ENCODE measurements around the gene PLSCR1. TPM values are rescaled to one million over a fixed set of nuclear protein-coding genes. Genes with fewer than 3 reads are reported as not detected.
"Not testable (repeated sequence)": the region's sequence is repeated elsewhere in the genome, so short reads cannot be mapped to it uniquely, and the experiment has no call there.

The PLSCR1 gene
- total RNA-seq, 1 donor from 2014 or later = 209 TPM

DNA sequence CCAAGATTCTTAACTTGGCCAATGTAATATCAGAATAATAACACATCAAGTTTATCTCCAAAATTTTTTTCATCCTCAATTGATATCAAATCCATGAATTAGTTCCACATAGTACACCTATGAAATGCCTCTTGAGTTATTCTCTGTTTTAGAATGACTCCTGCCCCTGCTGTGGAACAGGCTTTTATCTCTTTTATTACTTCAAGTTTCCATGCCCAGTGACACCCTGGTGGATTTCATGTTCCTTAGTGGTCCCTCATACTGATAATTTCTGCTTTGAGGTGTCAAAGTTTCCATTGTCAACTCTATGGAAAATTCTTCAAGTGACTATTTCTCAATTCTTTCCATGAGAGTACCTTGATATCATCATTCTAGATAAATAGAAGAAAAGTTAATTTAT, 24.6 kb downstream of the PLSCR1 start:
- no peak for DNase-seq (ENCODE audit: extremely low read depth, low read depth, low spot score)

DNA sequence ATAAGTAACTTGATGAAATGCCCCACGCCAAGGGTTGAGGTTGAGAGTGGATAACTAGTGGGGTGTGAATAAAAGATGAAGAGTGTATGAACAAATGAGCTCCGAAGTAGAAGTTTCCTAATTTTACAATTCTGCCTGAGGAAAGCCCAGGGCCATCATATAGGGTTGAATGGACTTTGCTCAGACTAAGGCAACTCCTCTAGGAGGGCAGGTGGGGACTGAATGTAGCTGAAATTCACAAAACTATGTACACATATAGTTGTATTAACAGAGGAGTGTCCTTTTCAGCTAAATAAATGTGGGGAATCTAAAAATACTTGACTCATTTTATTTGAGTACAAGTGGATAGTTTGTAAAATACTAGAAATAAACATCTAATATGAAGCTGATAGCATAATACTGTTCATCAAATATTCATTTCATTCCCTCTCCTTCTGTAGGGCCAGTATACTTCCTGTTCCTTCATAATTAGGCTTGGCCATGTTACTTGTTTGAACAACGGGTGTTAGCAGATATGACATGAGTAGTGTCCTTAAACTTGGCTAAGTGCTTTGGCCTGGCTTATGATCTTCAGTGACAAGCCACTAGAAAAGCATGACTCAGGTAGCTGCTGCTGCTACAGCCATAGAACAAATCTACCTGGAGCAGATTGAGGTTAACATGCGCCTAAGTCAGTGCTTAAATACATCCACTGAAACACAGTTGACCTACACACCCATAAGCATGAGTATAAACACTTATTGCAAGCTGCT, 26.5 kb downstream of the PLSCR1 start:
- no peak for DNase-seq (ENCODE audit: extremely low read depth, low read depth, low spot score)

DNA sequence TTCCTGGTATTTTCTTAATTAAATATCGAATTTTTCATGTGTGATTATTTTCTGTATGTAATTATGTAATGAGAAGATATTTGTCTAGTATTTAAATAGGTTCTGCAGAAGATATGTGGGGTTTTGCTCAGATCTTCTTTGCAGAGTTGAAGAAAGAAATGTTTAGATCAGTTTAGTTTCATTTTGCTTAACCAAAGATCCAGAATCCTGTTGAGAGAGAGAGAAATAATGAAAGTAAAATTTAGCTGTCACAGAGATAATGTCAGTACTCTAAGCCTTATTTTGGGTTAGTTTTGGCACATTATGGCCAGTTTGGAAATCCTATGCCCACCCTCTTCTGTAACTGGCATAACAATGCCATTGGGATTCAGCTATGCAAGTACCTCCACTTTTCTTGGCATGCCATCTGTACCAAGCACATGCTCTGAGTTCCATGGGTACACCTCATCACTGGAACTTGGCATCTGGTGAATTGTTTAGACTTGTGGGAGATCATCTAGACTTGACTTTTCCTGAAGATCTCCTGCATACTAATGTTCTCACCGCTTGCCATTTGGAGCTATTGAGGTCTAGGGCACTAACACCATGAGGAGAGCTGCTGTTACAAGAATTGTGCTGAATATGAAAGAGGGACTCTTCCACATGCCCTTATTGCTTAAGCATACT, 30.9 kb downstream of the PLSCR1 start:
- no peak for DNase-seq (ENCODE audit: extremely low read depth, low read depth, low spot score)

DNA sequence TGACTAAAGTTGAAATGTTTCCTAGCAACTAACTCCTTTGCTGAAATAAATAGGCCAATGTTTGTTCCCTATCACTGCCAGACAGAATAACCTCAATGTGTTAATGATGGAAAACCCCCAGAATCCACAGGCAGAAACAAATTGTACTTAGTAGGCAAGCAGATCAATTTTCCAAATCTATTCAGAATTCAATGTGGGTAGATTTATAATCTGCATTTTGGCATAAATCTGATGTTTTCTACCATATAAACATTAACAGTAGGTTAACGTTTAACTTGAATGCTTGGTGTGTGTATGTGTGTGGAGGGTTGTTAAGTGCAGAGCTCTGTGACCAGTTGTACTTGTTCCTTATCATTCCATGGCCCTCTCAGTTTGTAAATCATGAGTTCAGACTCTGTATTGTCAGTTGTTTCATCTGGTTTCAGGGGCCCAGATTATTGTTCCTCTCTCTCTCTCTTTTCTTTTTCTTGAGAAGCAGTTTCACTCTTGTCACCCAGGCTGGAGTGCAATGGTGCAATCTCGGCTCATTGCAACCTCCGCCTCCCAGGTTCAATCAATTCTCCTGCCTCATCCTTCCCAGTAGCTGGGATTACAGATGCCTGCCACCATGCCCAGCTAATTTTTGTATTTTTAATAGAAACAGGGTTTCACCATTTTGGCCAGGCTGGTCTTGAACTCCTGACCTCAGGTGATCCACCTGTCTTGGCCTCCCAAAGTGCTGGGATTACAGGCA, 32.8 kb downstream of the PLSCR1 start:
- no peak for DNase-seq (ENCODE audit: extremely low read depth, low read depth, low spot score)

DNA sequence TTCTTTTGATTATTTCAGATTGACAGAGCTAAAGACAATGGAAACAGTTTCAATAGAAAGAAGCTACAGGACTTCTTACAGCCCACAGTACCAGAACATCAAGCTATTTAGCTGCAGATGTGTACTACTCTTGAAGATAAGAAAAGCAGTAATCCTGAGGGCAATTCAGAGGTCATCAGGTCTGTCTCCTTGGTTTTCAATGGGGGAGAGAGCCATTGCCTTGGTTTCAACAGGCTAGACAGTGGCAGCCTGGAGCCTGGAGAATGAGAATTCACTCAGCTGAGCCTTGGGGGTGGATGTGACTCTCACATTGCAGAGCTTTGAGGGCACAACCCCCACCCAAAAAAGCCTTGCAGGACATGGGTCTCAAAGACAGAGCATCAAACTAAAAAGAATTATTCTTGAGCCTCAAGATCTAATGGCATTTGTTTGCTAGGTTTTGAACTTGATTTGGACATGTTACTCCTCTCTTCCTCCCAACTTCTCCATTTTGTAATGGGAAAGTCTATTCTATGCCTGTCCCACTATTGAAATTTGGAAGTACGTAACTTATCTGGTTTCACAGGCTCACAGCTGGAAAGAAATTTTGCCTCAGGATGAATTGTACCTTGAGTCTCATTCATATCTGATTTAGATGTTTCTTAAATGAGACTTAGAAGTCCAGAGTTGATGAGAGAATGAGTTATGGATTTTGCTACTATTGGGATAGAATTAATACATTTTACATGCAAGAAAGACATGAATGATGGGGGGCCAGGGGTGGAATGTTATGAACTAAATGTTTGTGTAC, 36.9 kb downstream of the PLSCR1 start:
- no peak for DNase-seq (ENCODE audit: extremely low read depth, low read depth, low spot score)

DNA sequence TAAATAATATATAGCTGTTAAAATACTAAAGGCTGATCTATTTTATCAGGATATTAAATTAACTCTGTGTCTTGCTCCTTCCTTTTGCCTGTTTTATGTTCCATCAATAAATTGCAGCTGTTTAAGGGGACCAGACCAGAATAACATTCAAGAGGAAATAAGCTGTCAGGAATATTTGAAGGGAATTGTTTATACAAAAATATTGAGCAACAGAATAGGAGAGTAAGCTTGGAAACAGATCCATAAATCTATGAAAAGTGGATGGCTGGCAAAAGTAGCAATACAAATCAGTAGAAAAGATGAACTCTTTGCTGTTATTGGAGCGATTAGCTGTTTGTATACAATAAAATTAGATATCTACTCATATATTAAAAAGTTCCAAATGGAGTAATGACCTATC, 38.9 kb downstream of the PLSCR1 start:
- no peak for DNase-seq (ENCODE audit: extremely low read depth, low read depth, low spot score)

DNA sequence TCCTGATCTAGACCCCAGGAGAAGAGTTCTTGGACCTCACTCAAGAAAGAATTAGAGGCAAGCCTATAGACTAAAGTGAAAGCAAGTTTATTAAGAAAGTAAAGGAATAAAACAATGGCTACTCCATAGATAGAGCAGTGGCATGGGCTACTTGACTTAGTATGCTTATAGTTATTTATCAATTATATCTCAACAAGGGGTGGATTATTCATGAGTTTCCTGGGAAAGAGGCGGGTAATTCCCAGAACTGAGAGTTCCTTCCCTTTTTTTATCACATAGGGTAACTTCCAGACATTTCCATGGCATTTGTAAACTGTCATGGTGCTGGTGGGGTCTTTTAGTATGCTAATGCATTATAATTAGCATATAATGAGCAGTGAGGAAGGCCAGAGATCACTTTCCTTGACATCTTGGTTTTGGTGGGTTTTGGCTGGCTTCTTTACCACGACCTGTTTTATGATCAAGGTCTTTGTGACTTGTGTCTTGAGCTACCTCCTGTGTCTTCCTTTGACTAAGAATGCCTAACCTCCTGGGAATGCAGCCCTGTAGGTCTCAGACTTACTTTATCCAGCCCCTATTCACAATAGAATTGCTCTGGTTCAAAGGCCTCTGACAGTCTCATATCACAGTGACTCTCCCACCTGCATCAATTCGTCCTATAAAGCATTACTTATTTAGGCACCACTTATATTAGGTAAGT, 39.8 kb downstream of the PLSCR1 start:
- DNase-seq (ENCODE audit: extremely low read depth, low read depth, low spot score) = no peak

DNA sequence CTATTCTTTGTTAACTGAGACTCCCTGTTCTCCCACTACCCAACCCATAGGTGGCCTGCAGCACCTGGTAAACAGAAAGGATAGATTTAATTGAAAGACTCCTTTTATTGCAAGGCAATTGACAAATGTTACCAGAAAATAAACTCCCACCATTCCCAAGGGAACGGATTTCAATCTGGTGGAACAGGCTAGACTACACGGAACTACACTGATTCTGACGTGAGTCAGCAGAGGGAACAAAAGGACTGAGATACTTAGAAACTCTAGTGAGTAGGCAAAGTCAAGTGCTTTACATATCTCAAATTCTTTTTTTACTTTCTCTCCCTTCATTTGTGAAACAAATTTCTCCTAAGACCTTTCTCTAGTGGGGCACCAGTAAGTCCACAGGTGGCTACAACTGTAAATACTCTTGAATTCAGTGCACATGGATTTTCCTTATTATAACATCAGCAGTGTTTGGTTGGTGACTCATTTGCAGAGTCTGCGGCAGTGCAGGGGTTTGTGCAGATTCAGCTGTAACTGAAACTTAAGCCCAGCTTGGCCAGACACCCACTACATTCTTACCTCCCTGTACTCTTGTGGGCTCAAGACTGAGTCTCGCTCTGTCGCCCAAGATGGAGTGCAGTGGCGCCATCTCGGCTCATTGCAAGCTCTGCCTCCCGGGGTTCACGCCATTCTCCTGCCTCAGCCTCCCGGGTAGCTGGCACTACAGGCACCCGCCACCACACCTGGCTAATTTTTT, 40.8 kb downstream of the PLSCR1 start:
- DNase-seq (ENCODE audit: extremely low read depth, low read depth, low spot score) = no peak

DNA sequence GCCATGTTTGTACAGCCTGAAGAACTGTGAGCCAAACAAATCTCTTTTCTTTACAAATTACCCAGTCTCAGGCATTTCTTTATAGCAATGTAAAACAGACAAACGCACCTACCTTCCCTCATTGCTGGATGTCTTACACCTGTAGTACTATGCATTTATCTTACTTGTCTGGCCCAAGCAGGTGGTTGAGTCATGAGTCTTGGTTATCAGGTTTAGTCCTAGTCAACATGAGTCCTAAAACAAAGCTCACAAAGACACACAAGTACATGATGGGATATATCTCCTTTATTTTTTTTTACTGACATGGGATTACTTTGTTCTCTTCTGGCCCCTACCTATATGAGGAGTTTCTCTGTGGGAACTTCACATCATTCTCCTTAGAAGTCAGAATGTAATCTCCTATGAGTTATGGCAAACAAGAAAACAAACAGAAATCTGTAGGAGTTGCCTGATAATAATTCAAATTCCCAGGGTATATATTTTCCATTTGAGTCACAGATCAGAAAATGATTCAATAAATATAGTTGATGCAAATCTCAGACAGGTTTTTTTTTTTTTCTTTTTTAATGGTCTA, 41.4 kb downstream of the PLSCR1 start:
- DNase-seq (ENCODE audit: extremely low read depth, low read depth, low spot score) = no peak

DNA sequence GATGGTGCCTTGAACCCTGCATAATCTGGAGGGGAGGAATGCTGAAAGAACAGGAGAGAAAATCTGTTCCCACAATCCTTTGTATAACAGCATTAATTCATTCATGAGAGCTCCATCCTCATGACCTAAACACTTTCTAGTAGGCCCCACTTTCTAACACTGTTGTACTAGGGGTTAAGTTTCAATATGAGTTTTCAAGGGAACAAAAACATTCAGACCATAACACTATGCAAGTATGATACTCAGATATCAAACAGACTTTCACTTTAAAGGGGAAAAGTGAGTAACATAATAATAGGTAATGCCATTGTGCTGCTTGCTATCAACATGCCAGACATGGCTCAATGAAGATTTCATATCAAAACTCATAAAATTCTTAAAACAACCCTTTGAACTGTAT, 42.7 kb downstream of the PLSCR1 start:
- no peak for DNase-seq (ENCODE audit: extremely low read depth, low read depth, low spot score)

DNA sequence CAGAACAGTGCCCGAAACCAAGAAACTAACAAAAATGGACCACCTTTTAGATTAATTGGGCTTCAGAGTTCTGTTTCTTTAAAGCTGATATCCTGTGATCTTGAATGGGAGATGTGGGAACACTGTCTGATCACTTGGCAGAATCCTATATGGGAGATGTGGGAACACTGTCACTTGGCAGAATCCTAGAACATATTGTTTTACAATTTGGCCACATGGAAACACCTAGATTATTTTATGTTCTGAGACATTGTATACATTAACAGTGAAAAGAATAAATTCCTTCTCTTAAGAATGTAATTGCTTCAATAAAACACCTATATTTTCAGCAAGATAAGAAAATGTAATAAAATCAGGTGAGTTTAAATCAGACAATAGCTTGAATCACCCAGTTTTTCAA, 44.7 kb downstream of the PLSCR1 start:
- no peak for DNase-seq (ENCODE audit: extremely low read depth, low read depth, low spot score)

DNA sequence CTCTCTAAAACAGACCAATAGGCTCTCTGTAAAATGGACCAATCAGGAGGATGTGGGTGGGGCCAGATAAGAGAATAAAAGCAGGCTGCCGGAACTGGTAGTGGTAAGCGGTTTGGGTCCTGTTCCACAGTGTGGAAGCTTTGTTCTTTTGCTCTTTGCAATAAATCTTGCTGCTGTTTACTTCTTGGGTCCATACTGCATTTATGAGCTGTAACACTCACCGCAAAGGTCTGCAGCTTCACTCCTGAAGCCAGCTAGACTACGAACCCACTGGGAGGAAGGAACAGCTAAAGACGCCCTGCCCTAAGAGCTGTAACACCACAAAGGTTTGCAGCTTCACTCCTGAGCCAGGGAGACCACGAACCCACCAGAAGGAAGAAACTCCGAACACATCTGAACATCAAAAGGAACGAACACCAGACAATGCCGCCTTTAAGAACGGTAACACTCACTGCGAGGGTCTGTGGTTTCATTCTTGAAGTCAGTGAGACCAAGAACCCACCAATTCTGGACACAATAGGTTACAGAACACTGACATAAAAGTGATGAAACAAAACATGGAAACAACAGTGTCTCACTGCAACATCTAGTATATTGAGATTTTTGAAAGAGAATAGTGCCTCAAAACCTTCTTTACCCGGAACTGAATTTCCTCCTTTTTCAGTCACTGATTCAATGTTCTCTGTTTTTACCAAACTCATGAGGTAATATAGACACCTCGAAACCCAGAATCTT, 46.2 kb downstream of the PLSCR1 start:
- DNase-seq (ENCODE audit: extremely low read depth, low read depth, low spot score) = no peak

DNA sequence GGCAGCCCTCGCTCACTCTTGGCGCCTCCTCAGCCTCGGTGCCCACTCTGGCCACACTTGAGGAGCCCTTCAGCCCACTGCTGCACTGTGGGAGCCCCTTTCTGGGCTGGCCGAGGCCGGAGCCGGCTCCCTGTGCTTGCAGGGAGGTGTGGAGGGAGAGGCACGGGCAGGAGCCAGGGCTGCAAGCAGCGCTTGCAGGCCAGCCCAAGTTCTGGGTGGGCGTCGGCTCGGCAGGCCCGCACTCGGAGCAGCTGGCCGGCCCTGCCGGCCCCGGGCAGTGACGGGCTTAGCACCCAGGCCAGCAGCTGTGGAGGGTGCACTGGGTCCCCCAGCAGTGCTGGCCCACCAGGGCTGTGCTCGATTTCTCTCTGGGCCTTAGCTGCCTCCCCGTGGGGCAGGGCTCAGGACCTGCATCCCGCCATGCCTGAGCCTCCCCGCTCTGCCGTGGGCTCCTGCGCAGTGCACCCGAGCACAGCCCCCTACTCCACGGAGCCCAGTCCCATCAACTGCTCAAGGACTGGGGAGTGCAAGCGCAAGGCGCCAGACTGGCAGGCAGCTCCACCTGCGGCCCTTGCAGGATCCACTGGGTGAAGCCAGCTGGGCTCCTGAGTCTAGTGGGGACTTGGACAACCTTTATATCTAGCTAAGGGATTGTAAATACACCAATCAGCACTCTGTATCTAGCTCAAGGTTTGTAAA, 47.1 kb downstream of the PLSCR1 start:
- not testable (repeated sequence) for DNase-seq (ENCODE audit: extremely low read depth, low read depth, low spot score)

DNA sequence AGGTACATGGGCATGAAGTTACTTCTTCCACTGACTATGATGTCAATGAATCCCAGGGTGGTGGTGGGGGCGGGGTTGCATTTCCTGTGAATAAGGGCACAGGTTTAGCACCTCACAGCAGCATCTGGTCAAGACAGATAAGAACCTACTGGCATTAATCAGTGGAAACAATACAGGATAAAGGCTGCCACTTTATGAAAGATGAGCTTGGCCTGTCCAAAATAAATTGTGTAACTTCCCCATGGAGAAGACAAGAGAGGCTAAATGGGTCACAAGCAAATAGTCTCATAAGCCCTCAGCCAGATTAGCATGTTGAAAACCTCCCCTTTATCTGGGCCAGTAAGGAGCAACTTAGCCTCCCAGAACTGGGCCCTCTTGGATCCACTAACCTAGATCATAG, 47.7 kb downstream of the PLSCR1 start:
- no peak for DNase-seq (ENCODE audit: extremely low read depth, low read depth, low spot score)

DNA sequence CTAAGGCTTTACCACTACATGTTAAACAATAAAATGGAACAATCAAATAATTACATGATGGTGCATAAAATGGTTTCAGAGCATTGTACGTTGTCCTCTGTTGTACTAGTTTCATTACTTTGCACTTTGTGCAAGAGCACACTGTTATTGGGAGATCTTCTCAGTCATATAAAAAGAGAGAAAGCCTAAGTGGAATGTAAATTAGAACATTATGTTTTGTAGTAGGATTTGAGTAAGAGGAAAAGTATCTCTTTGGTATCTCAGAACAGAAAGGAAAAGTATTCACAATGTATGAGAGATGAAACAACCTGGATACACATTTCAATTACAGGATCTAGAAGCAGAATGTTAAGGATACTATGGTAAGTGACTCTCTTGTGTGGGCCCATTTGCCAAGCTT, 48.2 kb downstream of the PLSCR1 start:
- DNase-seq (ENCODE audit: extremely low read depth, low read depth, low spot score) = no peak

DNA sequence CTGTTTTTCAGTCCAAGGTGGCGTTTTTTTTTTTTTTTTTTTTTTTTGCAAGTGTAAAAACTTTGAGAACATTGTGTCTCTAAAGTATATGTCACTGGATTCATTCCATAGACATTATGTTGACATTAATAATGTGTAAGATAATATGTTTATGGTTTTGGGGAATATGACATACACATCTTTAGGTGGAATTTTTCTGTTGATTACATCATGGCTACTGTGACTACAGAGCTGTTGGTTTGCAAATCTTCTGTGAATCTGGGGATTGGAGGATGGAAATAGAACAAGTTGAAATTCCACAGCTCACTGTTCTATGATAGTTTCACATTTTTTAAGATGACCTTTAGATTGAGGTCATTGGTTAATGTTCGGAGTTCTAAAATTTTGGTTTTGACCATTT, 50.6 kb downstream of the PLSCR1 start:
- DNase-seq (ENCODE audit: extremely low read depth, low read depth, low spot score) = no peak

DNA sequence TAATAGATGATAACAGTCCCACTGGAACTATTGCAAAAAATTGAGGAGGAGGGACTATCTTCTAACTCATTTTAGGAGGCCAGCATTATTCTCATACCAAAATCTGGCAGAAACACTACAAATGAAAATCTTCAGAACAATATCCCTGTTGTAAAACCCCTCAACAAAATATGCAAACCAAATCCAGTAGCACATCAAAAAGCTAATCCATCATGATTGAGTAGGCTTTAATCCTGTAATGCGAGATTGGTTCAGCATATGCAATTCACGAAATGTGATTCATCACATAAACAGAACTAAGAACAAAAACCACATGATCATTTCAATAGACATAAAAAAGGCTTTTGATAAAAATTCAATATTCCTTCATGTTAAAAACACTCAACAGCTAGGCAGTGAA, 51.2 kb downstream of the PLSCR1 start:
- DNase-seq (ENCODE audit: extremely low read depth, low read depth, low spot score) = no peak

DNA sequence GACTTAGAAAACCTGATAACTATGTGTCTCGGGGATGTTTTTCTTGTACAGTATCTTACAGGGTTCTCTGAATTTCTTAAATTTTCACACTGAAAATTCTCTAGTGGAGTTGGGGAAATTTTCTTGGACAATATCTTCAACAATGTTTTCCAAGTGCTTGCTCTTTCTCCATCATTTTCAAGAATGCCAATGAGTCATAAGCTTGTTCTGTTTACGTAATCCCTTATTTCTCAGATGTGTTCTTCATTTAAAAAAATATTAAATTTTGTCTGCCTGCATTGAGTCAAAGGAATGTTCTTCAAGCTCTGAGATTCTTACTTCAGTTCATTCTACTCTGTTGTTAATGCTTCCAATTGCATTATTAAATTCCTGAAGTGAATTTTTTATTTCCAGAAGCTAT, 53.1 kb downstream of the PLSCR1 start:
- DNase-seq (ENCODE audit: extremely low read depth, low read depth, low spot score) = no peak

Measured in glomerular endothelial cell (primary cell).